ENCODE results near the gene FILIP1L.

The FILIP1L gene

GRCh38 chr3:100009276-100010086, 104.8 kb downstream of the FILIP1L start:
- Histone ChIP-seq H3K27me3 (ENCODE audit: insufficient read depth, low read length, poor library complexity) (no peaks in the 10 kb centered on the region), H3K4me2 (ENCODE audit: insufficient read depth, low read length) (no peak overlapping the region), H3K36me3 (ENCODE audit: insufficient read depth, low read length) (no peaks in the 10 kb centered on the region), H3K79me2 (ENCODE audit: insufficient read depth, low read length) (no peaks in the 10 kb centered on the region), H3K27ac (ENCODE audit: low read length) (no peak overlapping the region), H3K9ac (ENCODE audit: low read depth, low read length) (no peak overlapping the region), H4K20me1 (ENCODE audit: insufficient read depth, low read length) (no peaks in the 10 kb centered on the region), H3K4me3 (ENCODE audit: low read depth in 1 of 2, low read length in 2 of 2) (no peak overlapping the region), H3K9me3 (ENCODE audit: insufficient read depth, low read length, severe bottlenecking) (no peaks in the 10 kb centered on the region), H2AFZ (ENCODE audit: low read depth, low read length) (no peak overlapping the region), H3K4me1 (ENCODE audit: insufficient read depth, low read length) (no peaks in the 10 kb centered on the region)
- DNase-seq (no peak), ATAC-seq (ENCODE audit: insufficient read depth, low read depth) (no peak)
- TF ChIP-seq EZH2 (IDR thresholded peaks at IDR 0.05; ENCODE audit: borderline replicate concordance, low read depth, low read length, severe bottlenecking) (no peak), CTCF (IDR thresholded peaks at IDR 0.05; ENCODE audit: borderline replicate concordance, extremely low read depth, low read length, poor library complexity, severe bottlenecking) (no peak)

DNA sequence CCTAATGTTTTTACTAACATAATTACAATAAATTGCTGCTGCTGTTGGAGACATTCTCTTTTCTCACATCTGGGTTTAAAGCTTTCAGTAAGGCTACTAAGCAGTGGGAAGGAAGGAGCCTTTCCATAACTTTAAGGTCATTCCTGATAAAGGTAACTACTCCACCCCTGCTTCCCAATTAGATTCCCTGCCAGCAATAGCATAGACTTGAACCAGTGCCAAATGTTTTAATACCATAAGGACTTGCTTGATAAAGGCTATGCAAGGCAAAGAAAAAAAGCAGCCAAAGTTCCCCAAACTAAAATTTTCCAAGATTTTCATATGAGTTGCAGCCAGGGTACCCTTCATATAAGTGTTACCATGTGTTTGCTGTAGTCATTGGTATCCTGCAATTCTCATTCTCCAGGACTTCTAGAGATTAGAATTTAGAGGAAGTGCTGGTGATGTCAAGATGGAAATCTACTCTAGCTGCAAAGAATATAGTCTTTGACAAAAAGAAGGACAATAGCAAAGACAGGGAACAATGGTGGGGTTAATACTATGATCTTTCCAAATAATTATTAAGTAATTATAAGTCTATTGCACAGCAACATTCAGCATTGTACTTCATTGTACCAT, 106.1 kb downstream of the FILIP1L start:
- no peak overlapping the region for H3K27ac ChIP-seq (ENCODE audit: low read length)
- no peaks in the 10 kb centered on the region for H3K9me3 ChIP-seq (ENCODE audit: insufficient read depth, low read length, severe bottlenecking)
- no peak for DNase-seq
- no peak overlapping the region for H3K4me2 ChIP-seq (ENCODE audit: insufficient read depth, low read length)
- H3K27me3 ChIP-seq (ENCODE audit: insufficient read depth, low read length, poor library complexity) = no peaks in the 10 kb centered on the region
- H4K20me1 ChIP-seq (ENCODE audit: insufficient read depth, low read length) = no peaks in the 10 kb centered on the region
- H3K4me3 ChIP-seq (ENCODE audit: low read depth in 1 of 2, low read length in 2 of 2) = no peak overlapping the region
- no peak for TF ChIP-seq EZH2 (IDR thresholded peaks at IDR 0.05; ENCODE audit: borderline replicate concordance, low read depth, low read length, severe bottlenecking)
- TF ChIP-seq CTCF (IDR thresholded peaks at IDR 0.05; ENCODE audit: borderline replicate concordance, extremely low read depth, low read length, poor library complexity, severe bottlenecking) = no peak
- no peak overlapping the region for H3K9ac ChIP-seq (ENCODE audit: low read depth, low read length)
- no peaks in the 10 kb centered on the region for H3K36me3 ChIP-seq (ENCODE audit: insufficient read depth, low read length)
- no peaks in the 10 kb centered on the region for H3K79me2 ChIP-seq (ENCODE audit: insufficient read depth, low read length)
- no peak overlapping the region for H2AFZ ChIP-seq (ENCODE audit: low read depth, low read length)
- no peaks in the 10 kb centered on the region for H3K4me1 ChIP-seq (ENCODE audit: insufficient read depth, low read length)
- no peak for ATAC-seq (ENCODE audit: insufficient read depth, low read depth)

- Histone ChIP-seq H2AFZ (ENCODE audit: low read depth, low read length) (no peak overlapping the region), H3K9ac (ENCODE audit: low read depth, low read length) (no peak overlapping the region), H3K79me2 (ENCODE audit: insufficient read depth, low read length) (no peaks in the 10 kb centered on the region), H3K4me2 (ENCODE audit: insufficient read depth, low read length) (no peak overlapping the region), H4K20me1 (ENCODE audit: insufficient read depth, low read length) (no peaks in the 10 kb centered on the region), H3K27me3 (ENCODE audit: insufficient read depth, low read length, poor library complexity) (no peaks in the 10 kb centered on the region), H3K9me3 (ENCODE audit: insufficient read depth, low read length, severe bottlenecking) (no peaks in the 10 kb centered on the region), H3K36me3 (ENCODE audit: insufficient read depth, low read length) (no peaks in the 10 kb centered on the region), H3K4me3 (ENCODE audit: low read depth in 1 of 2, low read length in 2 of 2) (no peak overlapping the region), H3K27ac (ENCODE audit: low read length) (no peak overlapping the region), H3K4me1 (ENCODE audit: insufficient read depth, low read length) (no peaks in the 10 kb centered on the region)
- no peak for TF ChIP-seq EZH2 (IDR thresholded peaks at IDR 0.05; ENCODE audit: borderline replicate concordance, low read depth, low read length, severe bottlenecking)
- no peak for TF ChIP-seq CTCF (IDR thresholded peaks at IDR 0.05; ENCODE audit: borderline replicate concordance, extremely low read depth, low read length, poor library complexity, severe bottlenecking)
- ATAC-seq (ENCODE audit: insufficient read depth, low read depth) (no peak), DNase-seq (no peak)
These were observed 107.0 kb downstream of the FILIP1L start for GRCh38 chr3:100007313-100007712.
